NCI-H1048 (cell line): Measurements from ENCODE around the gene TOMM40L.
"Not testable (repeated sequence)": the region's sequence is repeated elsewhere in the genome, so short reads cannot be mapped to it uniquely, and the experiment has no call there.

ENCODE experiments used
- DNase-seq: peaks from one replicate; lab custom pipeline; 2025; lab: John Stamatoyannopoulos, UW

Gene TOMM40L

GRCh38 chr1:161257109-161257508, 31.2 kb downstream of the TOMM40L start:
- DNase-seq, result not testable (repeated sequence)

DNA sequence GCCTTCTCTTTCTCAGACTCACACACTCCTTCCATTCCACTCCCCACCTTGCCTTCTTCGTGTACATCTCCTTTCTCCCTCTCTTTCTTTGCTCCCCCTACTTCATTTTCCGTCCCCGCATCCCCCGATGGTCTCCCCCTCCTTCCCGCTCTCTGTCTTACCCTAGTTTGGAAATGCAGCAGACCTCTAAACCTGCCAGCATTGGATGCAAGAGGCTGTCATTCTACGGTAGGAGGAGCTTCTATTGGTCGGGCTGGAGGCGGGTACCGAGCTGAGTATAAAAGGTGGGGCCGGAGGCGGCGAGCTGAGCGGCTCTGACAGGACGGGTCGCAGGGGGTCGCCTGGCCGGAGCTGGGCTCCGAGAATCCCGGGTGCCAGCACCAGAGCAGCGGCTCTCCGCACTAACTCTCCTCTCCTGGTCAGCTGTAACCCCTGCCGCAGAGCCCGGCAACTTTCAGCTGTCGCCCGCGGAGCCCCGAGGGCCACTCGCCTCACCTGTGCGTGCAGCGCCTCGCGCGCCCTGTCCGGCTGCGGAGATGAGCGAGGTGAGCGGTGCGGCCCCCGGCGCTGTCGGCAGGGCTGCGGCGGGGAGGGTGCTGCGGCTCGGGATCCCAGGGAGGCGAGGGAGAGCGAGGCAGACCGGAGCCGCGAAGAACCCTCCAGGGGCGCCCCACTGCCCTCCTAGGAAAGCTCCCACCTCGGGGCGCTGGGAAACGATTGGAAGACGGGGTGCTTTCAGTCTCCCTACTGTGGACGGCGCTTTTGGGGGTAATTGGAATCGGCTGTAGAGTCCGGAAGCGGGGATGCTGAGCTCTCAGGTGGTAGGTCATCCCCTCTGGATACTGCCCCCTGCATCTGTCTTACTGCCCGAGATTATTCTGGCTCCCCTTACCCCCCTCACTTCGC, 32.8 kb downstream of the TOMM40L start, which contains the start of gene PCP4L1:
Gene PCP4L1 (plus strand): TSS at position 307 of the 906 bp plus-strand sequence. CDS start 230 bp downstream, at position 537.
- DNase-seq, result no peak

- DNase-seq, result no peak
These were observed 33.5 kb downstream of the TOMM40L start for GRCh38 chr1:161259345-161259702.

DNA sequence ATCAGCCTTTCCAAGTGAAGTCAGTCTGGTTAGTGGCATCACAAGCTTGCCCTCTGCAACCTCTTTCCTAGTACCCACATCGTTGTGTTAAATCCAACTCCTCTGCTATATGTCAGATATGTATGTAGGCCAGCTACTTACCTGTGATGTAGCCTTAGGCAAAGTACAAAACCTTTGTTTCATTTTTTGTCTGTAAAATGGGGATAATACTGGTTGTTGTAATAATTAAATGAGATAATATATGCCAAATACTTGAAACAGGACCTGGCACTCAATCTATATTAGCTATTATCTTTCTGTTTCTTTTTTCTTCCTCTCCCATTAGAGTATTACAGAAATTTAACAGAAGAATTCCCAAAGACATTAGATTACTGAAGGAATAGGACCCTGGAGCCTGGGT, 33.9 kb downstream of the TOMM40L start:
- no peak for DNase-seq

DNA sequence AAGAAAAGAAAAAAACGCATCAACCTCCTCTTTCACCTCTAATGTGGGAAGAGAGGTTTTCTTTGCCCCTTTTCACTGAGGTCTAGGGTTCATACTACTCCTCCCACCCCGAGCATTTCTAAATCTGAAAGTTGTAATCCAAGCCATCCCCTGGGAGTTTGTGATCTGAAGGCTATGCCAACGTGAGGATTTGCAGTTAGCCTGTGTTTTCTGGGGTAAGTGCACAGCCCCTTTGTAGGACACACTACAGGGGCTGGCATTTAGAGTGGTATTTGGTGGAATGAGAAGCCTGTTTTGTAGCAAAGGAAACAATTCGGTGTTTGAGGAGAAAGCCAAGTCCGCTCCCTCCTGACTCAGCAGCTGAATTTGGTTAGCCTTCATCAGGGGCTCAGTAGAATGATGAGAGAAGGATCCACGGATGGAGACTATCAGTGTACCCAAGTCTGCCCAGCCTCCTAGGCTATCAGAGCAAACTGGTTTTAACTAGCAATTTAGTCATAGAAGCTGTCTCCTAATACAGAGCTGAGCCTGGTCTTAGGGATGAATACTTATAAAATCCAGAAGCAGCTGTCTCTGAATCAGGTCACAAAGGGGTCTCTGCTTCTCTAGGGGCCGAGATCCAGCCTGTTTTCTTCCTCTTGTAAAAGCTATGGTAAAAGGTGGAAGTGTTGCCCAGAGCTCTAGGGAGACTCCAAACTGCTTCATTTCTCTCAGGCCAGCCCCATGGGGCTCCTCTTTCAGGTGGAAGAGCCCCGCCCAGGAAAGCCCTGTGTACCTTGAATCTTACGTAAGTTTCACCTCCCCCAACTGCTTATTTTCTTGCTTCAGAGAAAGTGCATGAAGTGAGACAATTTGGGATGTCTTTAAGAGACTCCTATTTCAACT, 34.8 kb downstream of the TOMM40L start:
- DNase-seq, result no peak

DNA sequence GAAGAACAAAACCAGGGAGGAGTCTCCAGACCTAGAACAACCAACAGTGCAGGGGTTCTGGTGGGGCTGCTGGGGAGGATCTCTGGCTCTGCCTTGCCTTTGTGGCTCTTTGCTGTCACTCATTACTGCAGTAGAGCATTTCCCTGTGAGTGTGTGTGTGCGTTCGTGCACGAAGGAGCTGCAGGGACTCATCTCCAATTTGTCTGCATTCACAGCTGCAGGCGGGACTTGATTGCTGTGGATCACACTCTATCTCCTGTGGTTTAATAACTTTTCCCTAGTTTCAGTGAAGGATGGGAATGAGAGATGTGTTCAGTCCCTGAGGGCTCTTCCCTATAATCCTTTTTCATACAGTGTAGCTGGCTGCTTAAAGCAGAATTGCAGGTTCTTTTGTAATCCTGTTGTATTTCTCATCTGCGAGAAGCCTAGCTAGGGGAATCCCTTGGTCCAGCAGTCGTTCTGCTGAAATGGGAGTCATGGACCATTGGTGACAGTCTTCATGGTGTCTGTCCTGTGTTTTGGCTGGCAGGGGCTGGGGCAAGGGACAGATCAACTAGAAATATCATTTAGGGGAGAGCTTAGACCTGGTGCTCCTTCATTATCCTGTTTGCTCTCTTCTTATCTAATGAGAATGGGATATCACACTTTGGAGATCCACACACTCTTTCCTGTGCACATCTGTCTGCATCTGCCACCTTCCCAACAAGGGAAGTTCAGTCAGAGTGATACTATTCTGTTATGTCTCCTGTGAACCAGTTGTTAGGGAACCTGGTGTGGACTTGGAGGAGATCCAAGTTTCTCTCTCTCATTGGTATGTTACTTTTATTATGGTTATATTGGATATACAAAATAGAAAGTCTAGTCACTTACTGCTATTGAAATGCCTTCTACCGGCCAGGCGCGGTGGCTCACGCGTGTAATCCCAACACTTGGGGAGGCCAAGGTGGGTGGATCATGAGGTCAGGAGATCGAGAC, 35.7 kb downstream of the TOMM40L start:
- no peak for DNase-seq

GRCh38 chr1:161265305-161265704, 39.4 kb downstream of the TOMM40L start:
- DNase-seq, result no peak

DNA sequence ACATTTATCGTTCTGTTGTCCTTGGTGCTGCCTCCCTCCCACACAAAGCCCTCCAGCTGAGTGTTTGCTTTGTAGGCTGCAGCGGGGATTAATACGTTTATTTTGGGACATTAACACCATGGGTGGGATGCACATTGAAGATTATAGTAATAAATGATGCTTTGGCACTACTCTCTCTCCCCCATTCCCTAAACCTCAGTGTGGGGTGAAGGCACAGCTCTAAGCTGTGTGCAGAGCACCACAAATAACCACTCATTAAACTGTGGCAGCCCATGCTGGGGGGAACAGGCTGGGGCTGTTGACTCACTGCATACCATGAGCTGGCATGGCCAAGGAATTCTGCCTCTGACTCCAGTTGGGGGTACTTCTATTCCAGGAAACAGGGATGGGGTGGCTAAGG, 40.3 kb downstream of the TOMM40L start:
- no peak for DNase-seq

GRCh38 chr1:161266836-161267235, 41.0 kb downstream of the TOMM40L start:
- no peak for DNase-seq

- DNase-seq, result no peak
These were observed 41.5 kb downstream of the TOMM40L start for GRCh38 chr1:161267321-161267720.

- no peak for DNase-seq
These were observed 47.5 kb downstream of the TOMM40L start for GRCh38 chr1:161273402-161273801.

DNA sequence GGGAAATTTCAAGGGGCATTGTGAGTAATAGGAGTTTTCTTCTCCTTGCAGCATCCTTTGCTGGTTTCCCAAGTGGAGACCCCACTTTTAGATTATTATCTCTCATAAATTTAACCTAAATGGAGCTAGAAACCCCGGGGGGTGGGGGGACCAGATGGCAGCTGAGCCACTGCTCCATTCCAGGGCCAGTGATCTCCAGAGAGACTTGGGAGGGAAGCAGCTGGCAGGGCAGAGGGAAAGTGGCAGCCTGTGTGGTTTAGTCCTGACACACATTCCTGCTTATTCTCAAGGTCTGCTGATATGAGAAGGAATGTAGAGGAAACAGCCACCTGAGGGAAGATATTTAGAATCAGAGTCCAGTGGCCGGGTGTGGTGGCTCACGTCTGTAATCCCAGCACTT, 49.0 kb downstream of the TOMM40L start:
- DNase-seq, result no peak
